GM13977 (cell line): Measurements from ENCODE around the gene WDR19.

Source experiments
- DNase-seq: peaks from one replicate; pipeline ENCODE4 v3.0.0; 2012; ENCODE audit warnings: low spot score
- CTCF ChIP-seq: IDR thresholded peaks from 2 replicates; pipeline ENCODE4 v1.5.1; 2012; ENCODE audit warnings: mild to moderate bottlenecking, control low read depth; ENCODE audit not compliant: insufficient read depth; ENCODE audit errors: extremely low read depth, missing control alignments
- in situ Hi-C: fragments of 300-500 bp; cut with MboI; formaldehyde crosslinking; loops from one replicate; pipeline ENCODE4 v1.12.0; 2022; ENCODE audit warnings: low sequenced_read_pairs, low pct_unique_long_range_greater_than_20kb, mixed read lengths, inconsistent platforms; ENCODE audit not compliant: unreplicated experiment

WDR19 gene

GRCh38 chr4:39230462-39230861, 48.1 kb downstream of the WDR19 start:
- DNase-seq = no peak
- TF ChIP-seq CTCF = no peak
- in situ Hi-C loops = no loop called here

- TF ChIP-seq CTCF = no peak
- no peak for DNase-seq
- in situ Hi-C loops = no loop called here
Measured at GRCh38 chr4:39231660-39232059, 49.3 kb downstream of the WDR19 start.

GRCh38 chr4:39232100-39232499, 49.8 kb downstream of the WDR19 start:
- TF ChIP-seq CTCF = no peak
- no peak for DNase-seq
- in situ Hi-C loops = no loop called here

- in situ Hi-C loops = no loop called here
- DNase-seq = no peak
- no peak for TF ChIP-seq CTCF
Measured at GRCh38 chr4:39233114-39233513, 50.8 kb downstream of the WDR19 start.

GRCh38 chr4:39233783-39234182, 51.5 kb downstream of the WDR19 start:
- in situ Hi-C loops = no loop called here
- DNase-seq = no peak
- no peak for TF ChIP-seq CTCF

- in situ Hi-C loops = no loop called here
- TF ChIP-seq CTCF = no peak
- DNase-seq = no peak
Measured at GRCh38 chr4:39235021-39235420, 52.7 kb downstream of the WDR19 start.

GRCh38 chr4:39235696-39236095, 53.4 kb downstream of the WDR19 start:
- in situ Hi-C loops = no loop called here
- DNase-seq = no peak
- TF ChIP-seq CTCF = no peak
